GM10847 (cell line): Measurements from ENCODE around the gene SORBS1.

Experiments used
- POLR2A ChIP-seq: IDR thresholded peaks from 2 replicates; pipeline ENCODE4 v1.6.1; 2011; ENCODE audit not compliant: insufficient read length; ENCODE audit errors: extremely low read depth

Gene SORBS1

GRCh38 chr10:95553674-95554073 lies 7.5 kb downstream of the SORBS1 start:
- no peak for TF ChIP-seq POLR2A

GRCh38 chr10:95552679-95553342 lies 8.4 kb downstream of the SORBS1 start:
- TF ChIP-seq POLR2A = no peak

GRCh38 chr10:95550073-95550672 lies 11.0 kb downstream of the SORBS1 start:
- TF ChIP-seq POLR2A = no peak

GRCh38 chr10:95547791-95548435 lies 13.3 kb downstream of the SORBS1 start:
- no peak for TF ChIP-seq POLR2A

GRCh38 chr10:95547197-95547596 lies 14.0 kb downstream of the SORBS1 start:
- TF ChIP-seq POLR2A = no peak

GRCh38 chr10:95545981-95546380 lies 15.2 kb downstream of the SORBS1 start:
- no peak for TF ChIP-seq POLR2A

- TF ChIP-seq POLR2A = no peak
These were observed 16.2 kb downstream of the SORBS1 start for GRCh38 chr10:95544783-95545500.

- no peak for TF ChIP-seq POLR2A
These were observed 17.7 kb downstream of the SORBS1 start for GRCh38 chr10:95543459-95543858.

- no peak for TF ChIP-seq POLR2A
These were observed 18.4 kb downstream of the SORBS1 start for GRCh38 chr10:95542761-95543160.

- no peak for TF ChIP-seq POLR2A
These were observed 18.8 kb downstream of the SORBS1 start for GRCh38 chr10:95542330-95542729.

GRCh38 chr10:95540514-95541052 lies 20.6 kb downstream of the SORBS1 start:
- TF ChIP-seq POLR2A = no peak

GRCh38 chr10:95539560-95540284 lies 21.4 kb downstream of the SORBS1 start:
- TF ChIP-seq POLR2A = no peak

GRCh38 chr10:95538412-95538811 lies 22.8 kb downstream of the SORBS1 start:
- TF ChIP-seq POLR2A = no peak

GRCh38 chr10:95537542-95537927 lies 23.6 kb downstream of the SORBS1 start:
- TF ChIP-seq POLR2A = no peak
